ENCODE measurements around the gene LDLR.
"Not testable (repeated sequence)": the region's sequence is repeated elsewhere in the genome, so short reads cannot be mapped to it uniquely, and the experiment has no call there.

Gene LDLR

DNA sequence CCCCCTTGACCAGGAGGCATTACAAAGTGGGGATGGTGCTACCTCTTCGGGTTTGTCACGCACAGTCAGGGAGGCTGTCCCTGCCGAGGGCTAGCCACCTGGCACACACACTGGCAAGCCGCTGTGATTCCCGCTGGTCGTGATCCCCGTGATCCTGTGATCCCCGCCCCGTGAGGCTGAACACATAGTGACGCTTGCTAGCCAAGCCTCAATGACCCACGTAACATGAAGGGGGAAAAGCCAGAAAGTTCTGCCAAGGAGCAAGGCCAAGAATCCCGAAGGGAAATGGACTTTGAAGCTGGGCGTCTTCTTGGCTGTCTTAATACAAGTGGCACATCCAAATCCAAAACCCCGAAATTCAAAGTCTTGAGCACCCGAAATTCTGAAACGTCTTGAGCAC, 13.7 kb downstream of the LDLR start:
- Histone ChIP-seq H3K36me3 (peaks cover 94% of the 10 kb centered on the region), H3K9me3 (ENCODE audit: severe bottlenecking) (no peaks in the 10 kb centered on the region), H3K4me3 (ENCODE audit: low read depth, low read length) (no peak overlapping the region), H3K27me3 (ENCODE audit: insufficient read depth, low read depth, severe bottlenecking) (no peaks in the 10 kb centered on the region), H3K27ac (no peak overlapping the region)
- TF ChIP-seq, protein P1, sequence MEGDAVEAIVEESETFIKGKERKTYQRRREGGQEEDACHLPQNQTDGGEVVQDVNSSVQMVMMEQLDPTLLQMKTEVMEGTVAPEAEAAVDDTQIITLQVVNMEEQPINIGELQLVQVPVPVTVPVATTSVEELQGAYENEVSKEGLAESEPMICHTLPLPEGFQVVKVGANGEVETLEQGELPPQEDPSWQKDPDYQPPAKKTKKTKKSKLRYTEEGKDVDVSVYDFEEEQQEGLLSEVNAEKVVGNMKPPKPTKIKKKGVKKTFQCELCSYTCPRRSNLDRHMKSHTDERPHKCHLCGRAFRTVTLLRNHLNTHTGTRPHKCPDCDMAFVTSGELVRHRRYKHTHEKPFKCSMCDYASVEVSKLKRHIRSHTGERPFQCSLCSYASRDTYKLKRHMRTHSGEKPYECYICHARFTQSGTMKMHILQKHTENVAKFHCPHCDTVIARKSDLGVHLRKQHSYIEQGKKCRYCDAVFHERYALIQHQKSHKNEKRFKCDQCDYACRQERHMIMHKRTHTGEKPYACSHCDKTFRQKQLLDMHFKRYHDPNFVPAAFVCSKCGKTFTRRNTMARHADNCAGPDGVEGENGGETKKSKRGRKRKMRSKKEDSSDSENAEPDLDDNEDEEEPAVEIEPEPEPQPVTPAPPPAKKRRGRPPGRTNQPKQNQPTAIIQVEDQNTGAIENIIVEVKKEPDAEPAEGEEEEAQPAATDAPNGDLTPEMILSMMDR (IDR thresholded peaks at IDR 0.05; ENCODE audit: low read depth, low read length): no peak
- DNase-seq: no peak

DNA sequence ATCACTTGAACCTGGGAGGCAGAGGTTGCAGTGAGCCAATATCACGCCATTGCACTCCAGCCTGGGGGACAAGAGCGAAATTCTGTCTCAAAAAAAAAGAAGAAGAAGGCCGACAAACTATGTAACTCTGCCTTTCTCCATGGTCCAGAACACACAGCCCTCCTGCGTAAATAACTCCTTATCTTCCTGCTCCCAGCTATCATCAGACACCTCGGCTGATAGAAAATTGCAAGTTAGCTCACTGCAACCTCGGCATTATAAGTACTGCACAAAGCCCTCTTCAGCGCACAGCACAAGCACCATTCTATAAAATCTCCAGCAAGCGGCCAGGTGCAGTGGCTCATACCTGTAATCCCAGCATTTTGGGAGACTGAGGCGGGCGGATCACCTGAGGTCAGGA, 14.4 kb downstream of the LDLR start:
- not testable (repeated sequence) for DNase-seq; H3K27ac ChIP-seq; H3K9me3 ChIP-seq (ENCODE audit: severe bottlenecking); H3K4me3 ChIP-seq (ENCODE audit: low read depth, low read length); H3K27me3 ChIP-seq (ENCODE audit: insufficient read depth, low read depth, severe bottlenecking)
- peaks cover 93% of the 10 kb centered on the region for H3K36me3 ChIP-seq

DNA sequence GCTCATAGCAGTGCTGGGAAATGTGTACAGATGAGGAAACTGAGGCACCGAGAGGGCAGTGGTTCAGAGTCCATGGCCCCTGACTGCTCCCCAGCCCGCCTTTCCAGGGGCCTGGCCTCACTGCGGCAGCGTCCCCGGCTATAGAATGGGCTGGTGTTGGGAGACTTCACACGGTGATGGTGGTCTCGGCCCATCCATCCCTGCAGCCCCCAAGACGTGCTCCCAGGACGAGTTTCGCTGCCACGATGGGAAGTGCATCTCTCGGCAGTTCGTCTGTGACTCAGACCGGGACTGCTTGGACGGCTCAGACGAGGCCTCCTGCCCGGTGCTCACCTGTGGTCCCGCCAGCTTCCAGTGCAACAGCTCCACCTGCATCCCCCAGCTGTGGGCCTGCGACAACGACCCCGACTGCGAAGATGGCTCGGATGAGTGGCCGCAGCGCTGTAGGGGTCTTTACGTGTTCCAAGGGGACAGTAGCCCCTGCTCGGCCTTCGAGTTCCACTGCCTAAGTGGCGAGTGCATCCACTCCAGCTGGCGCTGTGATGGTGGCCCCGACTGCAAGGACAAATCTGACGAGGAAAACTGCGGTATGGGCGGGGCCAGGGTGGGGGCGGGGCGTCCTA, 15.9 kb downstream of the LDLR start:
- no peak for DNase-seq
- Histone ChIP-seq H3K27ac (no peak overlapping the region), H3K4me3 (ENCODE audit: low read depth, low read length) (no peak overlapping the region), H3K9me3 (ENCODE audit: severe bottlenecking) (no peaks in the 10 kb centered on the region), H3K36me3 (peaks cover 95% of the 10 kb centered on the region), H3K27me3 (ENCODE audit: insufficient read depth, low read depth, severe bottlenecking) (no peaks in the 10 kb centered on the region)
- TF ChIP-seq, protein P1 (IDR thresholded peaks at IDR 0.05; ENCODE audit: low read depth, low read length): no peak

DNA sequence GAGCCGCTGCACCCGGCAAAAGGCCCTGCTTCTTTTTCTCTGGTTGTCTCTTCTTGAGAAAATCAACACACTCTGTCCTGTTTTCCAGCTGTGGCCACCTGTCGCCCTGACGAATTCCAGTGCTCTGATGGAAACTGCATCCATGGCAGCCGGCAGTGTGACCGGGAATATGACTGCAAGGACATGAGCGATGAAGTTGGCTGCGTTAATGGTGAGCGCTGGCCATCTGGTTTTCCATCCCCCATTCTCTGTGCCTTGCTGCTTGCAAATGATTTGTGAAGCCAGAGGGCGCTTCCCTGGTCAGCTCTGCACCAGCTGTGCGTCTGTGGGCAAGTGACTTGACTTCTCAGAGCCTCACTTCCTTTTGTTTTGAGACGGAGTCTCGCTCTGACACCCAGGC, 17.2 kb downstream of the LDLR start:
- Histone ChIP-seq H3K4me3 (ENCODE audit: low read depth, low read length) (no peak overlapping the region), H3K27me3 (ENCODE audit: insufficient read depth, low read depth, severe bottlenecking) (no peaks in the 10 kb centered on the region), H3K36me3 (peaks cover 97% of the 10 kb centered on the region), H3K27ac (no peak overlapping the region), H3K9me3 (ENCODE audit: severe bottlenecking) (no peaks in the 10 kb centered on the region)
- no peak for DNase-seq
- TF ChIP-seq, protein P1 (IDR thresholded peaks at IDR 0.05; ENCODE audit: low read depth, low read length): no peak

DNA sequence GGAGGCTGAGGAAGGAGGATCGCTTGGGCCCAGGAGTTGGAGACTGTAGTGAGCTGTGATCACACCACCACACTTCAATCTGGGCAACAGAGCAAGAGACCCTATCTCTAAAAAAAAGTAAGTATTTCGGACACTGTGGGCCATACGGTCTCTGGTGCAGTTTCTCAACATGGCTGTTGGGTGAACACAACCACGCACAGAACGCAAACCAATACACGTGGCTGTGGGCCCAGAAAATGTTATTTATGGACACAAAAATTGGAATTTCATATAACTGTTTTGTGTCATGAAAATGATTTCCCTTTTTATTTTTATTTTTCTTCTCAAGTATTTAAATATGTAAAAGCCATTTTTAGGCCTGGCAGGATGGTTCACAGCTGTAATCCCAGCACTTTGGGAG, 19.5 kb downstream of the LDLR start:
- H3K9me3 ChIP-seq (ENCODE audit: severe bottlenecking): no peaks in the 10 kb centered on the region
- TF ChIP-seq, protein P1 (IDR thresholded peaks at IDR 0.05; ENCODE audit: low read depth, low read length): no peak
- DNase-seq: no peak
- peaks cover 95% of the 10 kb centered on the region for H3K36me3 ChIP-seq
- H3K27me3 ChIP-seq (ENCODE audit: insufficient read depth, low read depth, severe bottlenecking): no peaks in the 10 kb centered on the region
- H3K27ac ChIP-seq: no peak overlapping the region
- no peak overlapping the region for H3K4me3 ChIP-seq (ENCODE audit: low read depth, low read length)

DNA sequence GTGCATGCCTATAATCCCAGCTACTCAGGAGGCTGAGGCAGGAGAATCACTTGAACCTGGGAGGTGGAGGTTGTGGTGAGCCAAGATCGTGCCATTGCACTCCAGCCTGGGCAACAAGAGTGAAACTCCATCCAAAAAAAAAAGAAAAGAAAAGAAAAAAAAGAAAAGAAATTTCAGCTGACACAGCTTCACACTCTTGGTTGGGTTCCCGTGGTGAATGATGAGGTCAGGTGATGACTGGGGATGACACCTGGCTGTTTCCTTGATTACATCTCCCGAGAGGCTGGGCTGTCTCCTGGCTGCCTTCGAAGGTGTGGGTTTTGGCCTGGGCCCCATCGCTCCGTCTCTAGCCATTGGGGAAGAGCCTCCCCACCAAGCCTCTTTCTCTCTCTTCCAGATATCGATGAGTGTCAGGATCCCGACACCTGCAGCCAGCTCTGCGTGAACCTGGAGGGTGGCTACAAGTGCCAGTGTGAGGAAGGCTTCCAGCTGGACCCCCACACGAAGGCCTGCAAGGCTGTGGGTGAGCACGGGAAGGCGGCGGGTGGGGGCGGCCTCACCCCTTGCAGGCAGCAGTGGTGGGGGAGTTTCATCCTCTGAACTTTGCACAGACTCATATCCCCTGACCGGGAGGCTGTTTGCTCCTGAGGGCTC, 22.0 kb downstream of the LDLR start:
- Histone ChIP-seq H3K9me3 (ENCODE audit: severe bottlenecking) (no peaks in the 10 kb centered on the region), H3K27ac (no peak overlapping the region), H3K4me3 (ENCODE audit: low read depth, low read length) (no peak overlapping the region), H3K36me3 (peaks cover 95% of the 10 kb centered on the region), H3K27me3 (ENCODE audit: insufficient read depth, low read depth, severe bottlenecking) (no peaks in the 10 kb centered on the region)
- TF ChIP-seq, protein P1 (IDR thresholded peaks at IDR 0.05; ENCODE audit: low read depth, low read length): no peak
- no peak for DNase-seq
